ENCODE results near the gene TMEM89. TPM values are rescaled to one million over a fixed set of nuclear protein-coding genes. Genes with fewer than 3 reads are reported as not detected.

The TMEM89 gene
- polyA plus RNA-seq, 1 donor (not counting 4 experiments of a cell fraction or from before 2014, with no cell fraction given) = not detected

DNA sequence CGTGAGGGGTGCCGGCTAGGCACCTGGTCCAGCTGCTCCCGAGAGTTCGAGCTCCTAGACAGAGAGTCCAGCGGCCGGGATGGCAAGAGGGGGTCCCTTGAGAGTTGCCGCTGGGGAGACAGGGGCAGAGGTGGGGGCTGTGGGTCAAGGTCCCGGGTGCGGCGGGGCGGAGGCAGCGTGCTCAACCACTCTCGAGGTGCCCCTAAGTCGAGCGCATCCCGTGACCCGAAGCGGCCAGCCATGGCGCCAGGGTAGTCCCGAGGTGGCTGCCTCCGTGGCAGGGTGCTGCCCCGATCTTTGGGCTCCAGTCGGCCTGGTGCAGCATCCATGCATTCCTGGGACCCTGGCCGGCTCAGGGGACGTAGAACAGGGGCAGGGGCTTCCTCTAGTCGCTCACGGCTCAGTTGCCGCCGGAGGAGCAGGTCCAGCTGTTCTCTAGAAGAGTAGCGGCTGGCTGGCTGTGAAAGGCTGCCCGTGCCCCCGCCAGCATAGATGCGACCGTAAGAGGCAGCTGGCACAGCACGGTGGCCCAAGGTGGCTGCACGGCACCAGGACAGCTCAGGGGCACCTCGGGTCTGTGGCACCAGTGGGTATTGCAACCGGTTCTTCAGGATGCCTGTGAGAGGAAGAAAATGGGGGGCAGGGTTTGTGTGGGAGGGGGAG, 18.5 kb upstream of the TMEM89 start:
- no peak for DNase-seq (ENCODE audit: low read depth, low spot score)
- no peak overlapping the region for H3K9ac ChIP-seq (ENCODE audit: control insufficient read depth, extremely low read depth, insufficient read depth, low read length)
- H3K4me3 ChIP-seq (ENCODE audit: control insufficient read depth in 2 of 3, extremely low read depth in 1 of 3, insufficient read depth in 2 of 3, low read depth in 1 of 3, low read length in 3 of 3) = no peak overlapping the region
- H3K9me1 ChIP-seq (ENCODE audit: control insufficient read depth, extremely low read depth, insufficient read depth, low read length) = no peaks in the 10 kb centered on the region
- H3K27ac ChIP-seq (ENCODE audit: control insufficient read depth, insufficient read depth, low read length) = no peak overlapping the region
- H2AFZ ChIP-seq (ENCODE audit: control insufficient read depth, low read length) = no peak overlapping the region
- TF ChIP-seq EZH2 (IDR thresholded peaks at IDR 0.05; ENCODE audit: low read length) = no peak
- TF ChIP-seq, protein P1, sequence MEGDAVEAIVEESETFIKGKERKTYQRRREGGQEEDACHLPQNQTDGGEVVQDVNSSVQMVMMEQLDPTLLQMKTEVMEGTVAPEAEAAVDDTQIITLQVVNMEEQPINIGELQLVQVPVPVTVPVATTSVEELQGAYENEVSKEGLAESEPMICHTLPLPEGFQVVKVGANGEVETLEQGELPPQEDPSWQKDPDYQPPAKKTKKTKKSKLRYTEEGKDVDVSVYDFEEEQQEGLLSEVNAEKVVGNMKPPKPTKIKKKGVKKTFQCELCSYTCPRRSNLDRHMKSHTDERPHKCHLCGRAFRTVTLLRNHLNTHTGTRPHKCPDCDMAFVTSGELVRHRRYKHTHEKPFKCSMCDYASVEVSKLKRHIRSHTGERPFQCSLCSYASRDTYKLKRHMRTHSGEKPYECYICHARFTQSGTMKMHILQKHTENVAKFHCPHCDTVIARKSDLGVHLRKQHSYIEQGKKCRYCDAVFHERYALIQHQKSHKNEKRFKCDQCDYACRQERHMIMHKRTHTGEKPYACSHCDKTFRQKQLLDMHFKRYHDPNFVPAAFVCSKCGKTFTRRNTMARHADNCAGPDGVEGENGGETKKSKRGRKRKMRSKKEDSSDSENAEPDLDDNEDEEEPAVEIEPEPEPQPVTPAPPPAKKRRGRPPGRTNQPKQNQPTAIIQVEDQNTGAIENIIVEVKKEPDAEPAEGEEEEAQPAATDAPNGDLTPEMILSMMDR (optimal IDR thresholded peaks at IDR 0.05 in 1 of 3, IDR thresholded peaks at IDR 0.05 in 1 of 3, conservative IDR thresholded peaks at IDR 0.05 in 1 of 3; ENCODE audit: extremely low read depth in 1 of 3, insufficient read depth in 2 of 3, low read length in 3 of 3) = no peak
- H3K4me2 ChIP-seq (ENCODE audit: control insufficient read depth, extremely low read depth, insufficient read depth, low read depth, low read length) = no peak overlapping the region
- no peak for FAIRE-seq
- H3K36me3 ChIP-seq (ENCODE audit: control insufficient read depth in 2 of 2, extremely low read depth in 1 of 2, insufficient read depth in 2 of 2, low read length in 2 of 2) = no peaks in the 10 kb centered on the region
- peaks cover 4% of the 10 kb centered on the region for H3K27me3 ChIP-seq (ENCODE audit: control insufficient read depth, extremely low read depth, insufficient read depth, low read length)
- H3K79me2 ChIP-seq (ENCODE audit: control insufficient read depth, insufficient read depth, low read length) = no peaks in the 10 kb centered on the region
- H3K9me3 ChIP-seq (ENCODE audit: control insufficient read depth, low read depth, low read length) = no peaks in the 10 kb centered on the region
- peaks cover 6% of the 10 kb centered on the region for H3K4me1 ChIP-seq (ENCODE audit: control insufficient read depth, extremely low read depth, insufficient read depth, low read length)
- no peaks in the 10 kb centered on the region for H4K20me1 ChIP-seq (ENCODE audit: control insufficient read depth, extremely low read depth, insufficient read depth, low read length)
- dilution Hi-C loops (cut with MboI; ENCODE audit: extremely low pct_ligation_motif_present, low sequenced_read_pairs) = no loop called here

DNA sequence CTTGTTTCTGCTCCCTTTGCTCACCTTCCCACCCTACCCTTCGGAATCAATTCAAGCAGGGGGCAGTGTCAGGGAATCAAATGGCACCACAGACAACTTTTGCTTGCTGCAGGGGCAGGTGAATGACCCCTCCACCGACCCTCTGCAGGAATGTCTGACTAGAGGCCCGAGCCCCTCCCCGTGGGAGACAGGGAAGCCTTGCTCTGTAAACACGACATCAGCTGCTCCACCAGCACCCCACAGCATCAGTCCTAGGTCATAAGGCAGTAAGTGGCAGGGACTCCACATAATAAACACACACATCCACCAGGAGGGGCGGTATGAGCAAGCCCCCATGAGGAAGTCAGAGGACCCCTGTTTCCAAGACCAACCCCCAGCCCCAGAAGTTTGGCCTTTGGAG, 15.7 kb upstream of the TMEM89 start:
- H3K9ac ChIP-seq (ENCODE audit: control insufficient read depth, extremely low read depth, insufficient read depth, low read length) = no peak overlapping the region
- no peak overlapping the region for H2AFZ ChIP-seq (ENCODE audit: control insufficient read depth, low read length)
- dilution Hi-C loops (cut with MboI; ENCODE audit: extremely low pct_ligation_motif_present, low sequenced_read_pairs) = no loop called here
- H3K4me1 ChIP-seq (ENCODE audit: control insufficient read depth, extremely low read depth, insufficient read depth, low read length) = peaks cover 11% of the 10 kb centered on the region
- H3K27ac ChIP-seq (ENCODE audit: control insufficient read depth, insufficient read depth, low read length) = no peak overlapping the region
- FAIRE-seq (no peak), DNase-seq (ENCODE audit: low read depth, low spot score) (no peak)
- TF ChIP-seq, protein P1 (optimal IDR thresholded peaks at IDR 0.05 in 1 of 3, IDR thresholded peaks at IDR 0.05 in 1 of 3, conservative IDR thresholded peaks at IDR 0.05 in 1 of 3; ENCODE audit: extremely low read depth in 1 of 3, insufficient read depth in 2 of 3, low read length in 3 of 3) = no peak
- no peak for TF ChIP-seq EZH2 (IDR thresholded peaks at IDR 0.05; ENCODE audit: low read length)
- H3K4me2 ChIP-seq (ENCODE audit: control insufficient read depth, extremely low read depth, insufficient read depth, low read depth, low read length) = no peak overlapping the region
- H3K36me3 ChIP-seq (ENCODE audit: control insufficient read depth in 2 of 2, extremely low read depth in 1 of 2, insufficient read depth in 2 of 2, low read length in 2 of 2) = peaks cover 5 to 7% of the 10 kb centered on the region in 2 experiments
- H3K79me2 ChIP-seq (ENCODE audit: control insufficient read depth, insufficient read depth, low read length) = peaks cover 13% of the 10 kb centered on the region
- H3K27me3 ChIP-seq (ENCODE audit: control insufficient read depth, extremely low read depth, insufficient read depth, low read length) = no peaks in the 10 kb centered on the region
- H3K9me1 ChIP-seq (ENCODE audit: control insufficient read depth, extremely low read depth, insufficient read depth, low read length) = peaks cover 2% of the 10 kb centered on the region
- H3K4me3 ChIP-seq (ENCODE audit: control insufficient read depth in 2 of 3, extremely low read depth in 1 of 3, insufficient read depth in 2 of 3, low read depth in 1 of 3, low read length in 3 of 3) = no peak overlapping the region
- H4K20me1 ChIP-seq (ENCODE audit: control insufficient read depth, extremely low read depth, insufficient read depth, low read length) = peaks cover 2% of the 10 kb centered on the region
- H3K9me3 ChIP-seq (ENCODE audit: control insufficient read depth, low read depth, low read length) = no peaks in the 10 kb centered on the region
